ENCODE measurements around the gene CERS2. TPM values are rescaled to one million over a fixed set of nuclear protein-coding genes. Genes with fewer than 3 reads are reported as not detected.

The CERS2 gene
- total and polyA plus RNA-seq, 2 of the 8 experiments (the other 6 are each of a cell fraction or from before 2014, with no cell fraction given), result 216 to 237 TPM

DNA sequence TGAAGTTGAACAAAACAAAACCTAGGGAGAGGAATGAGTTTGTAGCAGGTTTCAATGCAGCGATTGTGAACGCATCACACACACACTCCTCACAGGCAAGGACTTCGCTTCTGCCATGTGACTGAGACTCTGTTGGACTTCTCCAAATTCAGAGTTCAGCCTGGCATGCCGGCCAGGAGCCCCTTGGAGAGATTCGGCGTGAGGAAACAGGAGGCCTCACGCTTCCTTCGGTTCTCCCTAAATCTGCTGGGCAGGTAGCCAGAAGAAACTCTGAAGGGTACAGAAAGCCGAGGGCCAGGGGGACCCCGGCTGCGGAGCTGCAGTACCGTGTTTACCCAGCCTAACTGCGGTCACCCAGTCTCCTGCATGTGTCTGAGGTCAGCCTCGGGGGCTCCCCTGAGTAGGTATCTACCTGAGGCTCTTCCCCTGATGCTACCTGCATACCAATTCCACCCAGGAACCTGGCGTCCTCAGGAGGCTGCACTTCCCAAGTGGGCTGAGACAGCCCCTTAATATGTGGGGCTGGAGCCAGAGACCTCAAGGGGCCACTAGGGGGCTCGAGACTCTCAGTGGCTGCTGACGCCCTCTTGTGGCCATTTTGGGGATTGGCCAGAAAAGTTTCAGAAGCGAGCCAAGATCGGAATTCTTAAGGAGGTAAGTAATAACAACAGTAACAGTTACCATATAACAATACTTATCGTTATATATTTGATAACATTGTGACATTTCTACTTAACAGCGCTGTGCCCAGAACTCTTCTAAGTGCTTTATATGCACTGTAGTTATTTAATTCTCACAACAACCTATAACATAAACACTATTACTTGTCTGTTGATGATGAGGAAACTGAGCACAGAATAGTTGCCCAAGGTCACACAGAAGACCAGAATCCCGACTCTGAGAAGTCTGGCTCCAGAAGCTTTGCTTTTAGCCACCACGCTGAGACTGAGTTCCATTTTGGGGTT, 4.7 kb upstream of the CERS2 start (continued):
- TF ChIP-seq CTCF (IDR thresholded peaks at IDR 0.05; ENCODE audit: control extremely low read depth in 1 of 3, insufficient read depth in 1 of 3, low read depth in 1 of 3, low read length in 3 of 3) (peak; percentile 99 to 100 (median 100)), JUND (IDR thresholded peaks at IDR 0.05; ENCODE audit: low read length) (peak; percentile 73), CTBP2 (IDR thresholded peaks at IDR 0.05; ENCODE audit: borderline replicate concordance, insufficient read depth, insufficient read length, low read length) (peak; percentile 35), GABPA (IDR thresholded peaks at IDR 0.05; ENCODE audit: borderline replicate concordance, insufficient read depth, low read length) (peak; percentile 59; the same call in 1 of the 2 replicates), JUN (IDR thresholded peaks at IDR 0.05; ENCODE audit: low read depth, low read length) (no peak), TCF12 (IDR thresholded peaks at IDR 0.05; ENCODE audit: low read depth, low read length) (no peak), NANOG (IDR thresholded peaks at IDR 0.05; ENCODE audit: insufficient read depth, low read depth, low read length, poor library complexity, severe bottlenecking) (no peak), CBX8 (IDR thresholded peaks at IDR 0.05; ENCODE audit: borderline replicate concordance, low read depth, low read length) (no peak), SIX5 (IDR thresholded peaks at IDR 0.05; ENCODE audit: low read depth, low read length) (no peak), POLR2A (IDR thresholded peaks at IDR 0.05; ENCODE audit: control extremely low read depth in 1 of 2, low read depth in 2 of 2, low read length in 2 of 2) (no peak), PHF8 (conservative IDR thresholded peaks at IDR 0.05; ENCODE audit: low read depth, low read length) (no peak), ASH2L (IDR thresholded peaks at IDR 0.05; ENCODE audit: low read length) (peak; percentile 42), MAFK (IDR thresholded peaks at IDR 0.05; ENCODE audit: low read depth, low read length) (no peak), SRF (IDR thresholded peaks at IDR 0.05; ENCODE audit: low read depth, low read length) (peak; percentile 37; the same call in 1 of the 2 replicates), HDAC2 (IDR thresholded peaks at IDR 0.05; ENCODE audit: borderline replicate concordance in 1 of 2, low read depth in 2 of 2, low read length in 2 of 2) (peak; percentile 87 to 89; a peak in 3 of 4 replicates)

Measured in H1 (cell line).